Neural progenitor cell (in vitro differentiated cells): Measurements from ENCODE around the gene MGAT4A. TPM values are rescaled to one million over a fixed set of nuclear protein-coding genes. Genes with fewer than 3 reads are reported as not detected.

Source experiments
- DNase-seq: peaks from one replicate; pipeline ENCODE4 v3.0.0-alpha.2; 2016; ENCODE audit warnings: low spot score
- H2AFZ ChIP-seq: fragments of 200-600 bp; sonication (generic); replicated peaks from 2 replicates; pipeline ENCODE4 v1.6.1; 2016; ENCODE audit warnings: antibody characterized with exemption
- H3F3A ChIP-seq: fragments of 200-600 bp; sonication (generic); 2 replicates; pipeline ENCODE4 v1.6.1; 2016; ENCODE audit warnings: antibody characterized with exemption, low read depth
- H3K27ac ChIP-seq: fragments of 200-600 bp; sonication (generic); 2 replicates; pipeline ENCODE4 v1.5.1; 2016; ENCODE audit warnings: mild to moderate bottlenecking
- H3K27me3 ChIP-seq: fragments of 200-600 bp; sonication (generic); 2 replicates; pipeline ENCODE4 v1.6.1; 2016; ENCODE audit warnings: mild to moderate bottlenecking, moderate library complexity
- H3K36me3 ChIP-seq: fragments of 200-600 bp; sonication (generic); 2 replicates; pipeline ENCODE4 v1.5.1; 2016
- H3K4me1 ChIP-seq: fragments of 200-600 bp; sonication (generic); 2 replicates; pipeline ENCODE4 v1.6.1; 2016; ENCODE audit warnings: mixed run types
- H3K4me2 ChIP-seq: fragments of 200-600 bp; sonication (generic); 2 replicates; pipeline ENCODE4 v1.6.1; 2016
- H3K4me3 ChIP-seq: fragments of 200-600 bp; sonication (generic); 2 replicates; pipeline ENCODE4 v1.5.1; 2016
- H3K79me2 ChIP-seq: fragments of 200-600 bp; sonication (generic); 2 replicates; pipeline ENCODE4 v1.6.1; 2016; ENCODE audit warnings: low read depth
- H3K9ac ChIP-seq: fragments of 200-600 bp; sonication (generic); 2 replicates; pipeline ENCODE4 v1.6.1; 2016
- H3K9me3 ChIP-seq: fragments of 200-600 bp; sonication (generic); 2 replicates; pipeline ENCODE4 v1.5.1; 2016; ENCODE audit warnings: low read depth
- H4K20me1 ChIP-seq: fragments of 200-600 bp; sonication (generic); 2 replicates; pipeline ENCODE4 v1.6.1; 2016; ENCODE audit warnings: low read depth
- H3K27ac Mint-ChIP-seq: 3 replicates; pipeline ENCODE4 v1.8.0; 2021; ENCODE audit warnings: mixed read lengths
- H3K27me3 Mint-ChIP-seq: 2 replicates; pipeline ENCODE4 v1.8.0; 2022; ENCODE audit warnings: low read depth, mild to moderate bottlenecking, inconsistent platforms, moderate library complexity, mixed read lengths; ENCODE audit not compliant: insufficient read depth
- H3K36me3 Mint-ChIP-seq: 3 replicates; pipeline ENCODE4 v1.8.0; 2021; ENCODE audit warnings: mixed read lengths
- H3K4me1 Mint-ChIP-seq: 3 replicates; pipeline ENCODE4 v1.8.0; 2021; ENCODE audit warnings: mixed read lengths
- H3K4me3 Mint-ChIP-seq: 3 replicates; pipeline ENCODE4 v1.8.0; 2021; ENCODE audit warnings: mild to moderate bottlenecking, moderate library complexity, mixed read lengths
- H3K9me3 Mint-ChIP-seq: 3 replicates; pipeline ENCODE4 v1.8.0; 2020; ENCODE audit warnings: mixed read lengths
- EZH2 ChIP-seq: fragments of 200-600 bp; sonication (generic); IDR thresholded peaks from 2 replicates; pipeline ENCODE4 v1.6.1; 2017; ENCODE audit warnings: antibody characterized with exemption, mild to moderate bottlenecking, moderate library complexity
- EZH2phosphoT487 ChIP-seq: fragments of 200-600 bp; sonication (generic); IDR thresholded peaks from 2 replicates; pipeline ENCODE4 v1.6.1; 2017; ENCODE audit warnings: antibody characterized with exemption
- total RNA-seq: library from RNA; depleted of rRNA; stranded (reverse); fragments of >200 nt; gene quantifications from 2 replicates; pipeline ENCODE4 v1.2.3, GENCODE V29; 2015; ENCODE audit warnings: low replicate concordance
- TF ChIP-seq, protein P1 (sequence below): fragments of 200-600 bp; sonication (generic); IDR thresholded peaks from 2 replicates; pipeline ENCODE4 v1.5.1; 2017; ENCODE audit warnings: antibody characterized with exemption, mild to moderate bottlenecking

MGAT4A gene
- total RNA-seq, 1 donor from 2014 or later = 8.0 TPM

DNA sequence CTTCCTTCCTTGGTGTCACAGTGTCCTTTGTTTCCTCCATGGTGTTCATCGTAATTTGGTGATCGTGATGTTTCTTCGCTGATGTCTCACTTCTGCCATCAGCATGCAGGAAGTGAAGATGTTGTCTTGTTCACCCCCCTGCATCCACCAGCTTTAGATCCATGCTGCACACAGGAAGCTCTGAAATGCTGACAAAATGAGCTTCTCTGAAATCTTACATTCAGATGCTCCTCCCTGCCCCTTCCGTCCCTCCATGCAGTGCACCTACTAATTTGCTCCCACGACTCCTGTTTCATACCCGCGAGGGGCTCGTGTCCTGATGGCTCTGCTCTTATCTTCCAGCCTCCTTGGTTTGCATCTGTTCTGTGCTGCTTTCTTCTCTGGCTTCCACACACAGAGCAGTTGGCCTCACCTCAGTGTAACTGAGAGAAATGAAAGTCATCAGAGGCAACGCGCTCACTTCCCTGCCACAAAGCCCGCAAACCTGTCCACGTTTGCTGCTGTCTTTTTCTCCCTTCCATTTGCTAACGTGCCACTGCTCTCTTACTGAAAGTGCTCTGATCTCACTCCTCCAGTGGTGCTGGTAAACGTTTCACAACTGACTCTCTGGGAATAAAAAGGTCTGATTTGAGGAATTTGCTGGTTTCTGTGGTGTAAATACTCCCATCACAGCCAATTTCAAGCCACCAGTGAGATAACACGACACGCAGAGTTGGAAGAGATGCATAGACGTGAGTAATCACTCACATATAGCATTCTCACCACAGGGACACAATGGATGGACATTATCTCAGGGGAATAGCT is 41.0 kb upstream of the MGAT4A start:
- H3K27me3 ChIP-seq = no peaks in the 10 kb centered on the region
- H3K36me3 ChIP-seq = no peaks in the 10 kb centered on the region
- H3K4me3 ChIP-seq = no peak overlapping the region
- H3K4me2 ChIP-seq = no peak overlapping the region
- peaks cover 17% of the 10 kb centered on the region for H3K4me1 Mint-ChIP-seq
- no peaks in the 10 kb centered on the region for H3K79me2 ChIP-seq
- H4K20me1 ChIP-seq = no peaks in the 10 kb centered on the region
- H3K4me1 ChIP-seq = no peaks in the 10 kb centered on the region
- H3F3A ChIP-seq = no peaks in the 10 kb centered on the region
- no peak overlapping the region for H3K9ac ChIP-seq
- peak overlapping the region; percentile 12 for H3K27ac Mint-ChIP-seq
- TF ChIP-seq, protein P1, sequence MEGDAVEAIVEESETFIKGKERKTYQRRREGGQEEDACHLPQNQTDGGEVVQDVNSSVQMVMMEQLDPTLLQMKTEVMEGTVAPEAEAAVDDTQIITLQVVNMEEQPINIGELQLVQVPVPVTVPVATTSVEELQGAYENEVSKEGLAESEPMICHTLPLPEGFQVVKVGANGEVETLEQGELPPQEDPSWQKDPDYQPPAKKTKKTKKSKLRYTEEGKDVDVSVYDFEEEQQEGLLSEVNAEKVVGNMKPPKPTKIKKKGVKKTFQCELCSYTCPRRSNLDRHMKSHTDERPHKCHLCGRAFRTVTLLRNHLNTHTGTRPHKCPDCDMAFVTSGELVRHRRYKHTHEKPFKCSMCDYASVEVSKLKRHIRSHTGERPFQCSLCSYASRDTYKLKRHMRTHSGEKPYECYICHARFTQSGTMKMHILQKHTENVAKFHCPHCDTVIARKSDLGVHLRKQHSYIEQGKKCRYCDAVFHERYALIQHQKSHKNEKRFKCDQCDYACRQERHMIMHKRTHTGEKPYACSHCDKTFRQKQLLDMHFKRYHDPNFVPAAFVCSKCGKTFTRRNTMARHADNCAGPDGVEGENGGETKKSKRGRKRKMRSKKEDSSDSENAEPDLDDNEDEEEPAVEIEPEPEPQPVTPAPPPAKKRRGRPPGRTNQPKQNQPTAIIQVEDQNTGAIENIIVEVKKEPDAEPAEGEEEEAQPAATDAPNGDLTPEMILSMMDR = no peak
- TF ChIP-seq EZH2phosphoT487 = no peak
- no peak for TF ChIP-seq EZH2
- no peak for DNase-seq
- H3K27ac ChIP-seq = no peak overlapping the region
- no peaks in the 10 kb centered on the region for H3K36me3 Mint-ChIP-seq
- H3K27me3 Mint-ChIP-seq = no peaks in the 10 kb centered on the region
- peak overlapping the region; percentile 44 for H3K4me3 Mint-ChIP-seq
- no peaks in the 10 kb centered on the region for H3K9me3 ChIP-seq
- H3K9me3 Mint-ChIP-seq = peaks cover 3% of the 10 kb centered on the region
- H2AFZ ChIP-seq = no peak overlapping the region

DNA sequence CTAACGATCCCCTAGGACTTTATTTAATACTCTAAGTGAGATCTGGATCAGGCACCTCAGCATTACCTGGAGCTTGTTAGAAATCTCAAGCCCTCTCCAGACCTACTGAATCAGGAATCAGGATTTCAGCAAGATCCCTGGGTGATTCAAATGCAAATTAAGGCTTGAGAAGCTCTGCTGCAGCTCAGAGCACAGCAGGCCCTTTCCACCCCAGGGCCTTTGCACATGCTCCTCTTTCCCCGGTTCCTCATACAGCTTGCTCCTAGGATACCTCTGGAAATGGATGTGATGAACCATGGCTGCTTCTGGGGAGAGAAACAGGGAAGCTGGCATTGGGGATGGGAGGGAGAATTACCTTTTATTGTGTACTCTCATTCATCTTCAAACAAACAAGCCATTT is 40.3 kb upstream of the MGAT4A start:
- H3K79me2 ChIP-seq = no peaks in the 10 kb centered on the region
- no peak overlapping the region for H3K9ac ChIP-seq
- TF ChIP-seq EZH2phosphoT487 = no peak
- no peak for TF ChIP-seq EZH2
- TF ChIP-seq, protein P1 = no peak
- H3K9me3 Mint-ChIP-seq = peaks cover 3% of the 10 kb centered on the region
- DNase-seq = no peak
- H3K36me3 ChIP-seq = no peaks in the 10 kb centered on the region
- no peaks in the 10 kb centered on the region for H3K9me3 ChIP-seq
- H2AFZ ChIP-seq = no peak overlapping the region
- no peaks in the 10 kb centered on the region for H3K4me1 ChIP-seq
- H3K27ac Mint-ChIP-seq = no peak overlapping the region
- H3K27ac ChIP-seq = no peak overlapping the region
- no peaks in the 10 kb centered on the region for H3K36me3 Mint-ChIP-seq
- no peaks in the 10 kb centered on the region for H3F3A ChIP-seq
- H3K4me3 Mint-ChIP-seq = no peak overlapping the region
- H3K4me2 ChIP-seq = no peak overlapping the region
- H3K27me3 ChIP-seq = no peaks in the 10 kb centered on the region
- H3K4me3 ChIP-seq = no peak overlapping the region
- peaks cover 17% of the 10 kb centered on the region for H3K4me1 Mint-ChIP-seq
- H3K27me3 Mint-ChIP-seq = no peaks in the 10 kb centered on the region
- no peaks in the 10 kb centered on the region for H4K20me1 ChIP-seq

DNA sequence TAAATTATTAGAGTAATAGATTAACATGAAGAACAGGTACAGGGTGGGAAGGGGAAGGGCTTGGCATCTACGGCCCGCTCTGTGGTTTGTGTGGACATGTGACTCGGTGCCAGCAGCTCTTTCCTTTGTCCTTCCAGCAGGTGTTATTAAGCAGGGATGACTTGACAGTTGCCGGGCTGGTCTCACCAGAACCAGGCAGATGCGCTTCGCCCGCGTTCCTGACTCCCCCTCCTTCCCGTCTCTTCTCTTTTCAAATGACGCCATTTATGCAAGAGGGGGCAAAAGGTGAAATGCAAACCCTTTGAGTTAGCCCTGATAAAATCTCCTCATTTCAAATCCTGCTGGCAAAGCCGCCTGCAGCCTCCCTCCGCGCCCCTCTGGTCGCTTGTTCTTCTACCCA is 38.9 kb upstream of the MGAT4A start:
- peaks cover 17% of the 10 kb centered on the region for H3K4me1 Mint-ChIP-seq
- Histone ChIP-seq H3K27ac (no peak overlapping the region), H3K9me3 (no peaks in the 10 kb centered on the region), H3K4me1 (no peaks in the 10 kb centered on the region), H3K36me3 (no peaks in the 10 kb centered on the region), H4K20me1 (no peaks in the 10 kb centered on the region), H3K9ac (no peak overlapping the region), H2AFZ (no peak overlapping the region), H3F3A (no peaks in the 10 kb centered on the region), H3K79me2 (no peaks in the 10 kb centered on the region), H3K4me3 (no peak overlapping the region), H3K4me2 (no peak overlapping the region), H3K27me3 (no peaks in the 10 kb centered on the region)
- H3K27me3 Mint-ChIP-seq = no peaks in the 10 kb centered on the region
- no peak for DNase-seq
- TF ChIP-seq EZH2 (no peak), EZH2phosphoT487 (no peak)
- TF ChIP-seq, protein P1 = no peak
- no peaks in the 10 kb centered on the region for H3K9me3 Mint-ChIP-seq
- peak overlapping the region; percentile 4 for H3K4me3 Mint-ChIP-seq
- H3K36me3 Mint-ChIP-seq = no peaks in the 10 kb centered on the region
- no peak overlapping the region for H3K27ac Mint-ChIP-seq
